Measurements from ENCODE around the gene SULT4A1.

SULT4A1 gene

GRCh38 chr22:43802897-43803495, 59.3 kb downstream of the SULT4A1 start:
- no peak for DNase-seq (ENCODE audit: low read depth)

DNA sequence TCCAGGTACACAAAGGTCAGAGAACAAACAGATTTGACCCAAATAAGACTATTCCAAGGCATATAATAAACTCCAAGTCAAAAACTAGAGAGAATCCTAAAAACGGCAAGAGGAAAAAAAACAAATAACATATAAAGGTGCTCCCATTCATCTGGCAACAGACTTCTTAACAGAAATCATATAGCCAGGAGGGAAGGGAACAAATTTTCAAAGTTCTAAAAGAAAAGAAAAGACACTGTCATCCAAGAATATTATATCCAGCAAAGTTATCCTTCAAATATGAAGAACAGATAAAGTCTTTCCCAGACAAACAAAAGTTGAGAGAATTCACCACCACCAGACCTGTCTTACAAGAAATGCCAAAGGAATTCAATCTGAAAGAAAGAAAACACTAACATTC, 61.3 kb downstream of the SULT4A1 start:
- no peak for DNase-seq (ENCODE audit: low read depth)

DNA sequence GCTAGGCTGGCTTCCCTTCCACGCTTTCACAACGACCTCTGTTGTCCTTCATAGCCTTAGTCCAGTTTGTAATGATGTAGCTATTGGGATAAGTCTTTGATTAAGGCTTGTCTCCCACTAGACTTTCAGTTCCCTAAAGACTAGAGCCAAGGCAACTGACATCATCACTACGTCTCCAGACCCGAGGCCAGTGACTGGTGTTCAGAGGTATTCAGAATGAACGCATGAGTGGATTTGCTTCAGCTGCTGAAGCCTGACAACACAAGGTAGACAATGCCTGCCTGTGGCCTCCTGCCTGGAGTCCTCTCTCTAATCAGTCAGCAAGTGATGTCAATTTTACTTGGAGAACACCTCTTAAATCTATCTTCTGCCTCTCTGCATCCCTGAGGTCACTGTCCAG, 63.8 kb downstream of the SULT4A1 start:
- DNase-seq (ENCODE audit: low read depth) = no peak

- no peak for DNase-seq (ENCODE audit: low read depth)
Observed at GRCh38 chr22:43796567-43796966, 65.7 kb downstream of the SULT4A1 start.

- no peak for DNase-seq (ENCODE audit: low read depth)
Observed at GRCh38 chr22:43795320-43795719, 67.0 kb downstream of the SULT4A1 start.

GRCh38 chr22:43792905-43793304, 69.4 kb downstream of the SULT4A1 start:
- no peak for DNase-seq (ENCODE audit: low read depth)

DNA sequence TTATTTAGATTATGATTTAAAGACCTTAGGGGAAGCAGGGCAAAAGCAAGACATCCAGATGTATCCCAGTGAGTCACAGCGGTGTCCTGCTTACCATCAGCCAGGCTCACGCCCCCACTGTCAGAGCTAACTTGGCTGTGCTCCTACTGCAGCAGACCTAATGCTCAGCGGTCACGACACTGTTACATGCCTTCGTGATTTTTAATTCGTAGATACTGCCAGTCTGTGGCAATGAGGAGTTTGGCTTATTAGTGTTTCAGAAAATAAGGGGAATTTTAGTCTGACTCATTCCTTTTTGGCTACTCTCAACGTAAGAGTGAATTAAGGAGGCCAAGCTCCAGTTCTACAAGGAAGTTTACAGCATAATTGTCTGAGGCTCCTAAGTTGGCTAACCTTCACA, 72.9 kb downstream of the SULT4A1 start:
- no peak for DNase-seq (ENCODE audit: low read depth)

- DNase-seq (ENCODE audit: low read depth) = no peak
Observed at GRCh38 chr22:43783777-43784176, 78.5 kb downstream of the SULT4A1 start.

GRCh38 chr22:43782448-43782847, 79.9 kb downstream of the SULT4A1 start:
- no peak for DNase-seq (ENCODE audit: low read depth)

DNA sequence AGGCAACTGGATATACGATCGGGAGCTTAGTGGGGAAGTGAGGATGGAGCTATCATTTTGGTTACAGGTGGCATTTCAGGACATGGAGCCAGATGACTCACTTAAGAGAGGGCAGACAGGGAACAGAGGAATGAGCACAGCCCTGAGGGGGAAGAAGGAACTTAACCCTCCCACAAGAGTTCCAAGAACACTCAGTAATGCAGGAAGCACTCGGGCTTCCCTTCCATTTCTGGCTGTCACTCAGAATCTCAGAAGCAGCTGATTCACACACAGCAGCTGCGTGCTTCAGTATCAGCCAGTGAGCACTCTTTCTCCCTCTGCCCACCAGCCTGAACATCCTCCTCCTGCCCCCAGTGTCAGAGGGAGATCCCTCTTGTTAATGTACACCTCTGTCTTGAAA, 85.0 kb downstream of the SULT4A1 start:
- DNase-seq (ENCODE audit: low read depth) = no peak

GRCh38 chr22:43776081-43776670, 86.1 kb downstream of the SULT4A1 start:
- DNase-seq (ENCODE audit: low read depth) = no peak
